WTC11 (cell line): ENCODE measurements around the gene PTPRN2. TPM values are rescaled to one million over a fixed set of nuclear protein-coding genes. Genes with fewer than 3 reads are reported as not detected.

Experiments
- ATAC-seq: fragments of 200-7000 bp; cut with Tn5 transposase; 2 replicates; pipeline ENCODE4 v1.10.0; 2021; ENCODE audit warnings: mild to moderate bottlenecking, moderate library complexity
- CTCF ChIA-PET: fragments of 300-600 bp; sonication (Branson Sonifier 250); formaldehyde crosslinking; loops from one replicate; lab custom pipeline; 2021; ENCODE audit warnings: antibody characterized with exemption; lab: Charles Lee
- POLR2A ChIA-PET: fragments of 350-600 bp; sonication (Branson Sonifier 250); formaldehyde crosslinking; loops from one replicate; lab custom pipeline; 2021; ENCODE audit warnings: antibody characterized with exemption; lab: Charles Lee
- DNase-seq: peaks from one replicate; pipeline ENCODE4 v3.0.0; 2021; ENCODE audit warnings: low spot score
- H3K27ac Mint-ChIP-seq: 2 replicates; pipeline ENCODE4 v1.8.0; 2021; ENCODE audit warnings: mixed read lengths
- H3K27me3 Mint-ChIP-seq: 2 replicates; pipeline ENCODE4 v1.8.0; 2021; ENCODE audit warnings: low read depth, mild to moderate bottlenecking, moderate library complexity, mixed read lengths
- H3K36me3 Mint-ChIP-seq: 2 replicates; pipeline ENCODE4 v1.8.0; 2021; ENCODE audit warnings: mixed read lengths
- H3K4me1 Mint-ChIP-seq: 2 replicates; pipeline ENCODE4 v1.8.0; 2022; ENCODE audit warnings: mixed read lengths
- H3K4me3 Mint-ChIP-seq: 2 replicates; pipeline ENCODE4 v1.8.0; 2021; ENCODE audit warnings: mild to moderate bottlenecking, moderate library complexity, mixed read lengths
- H3K9me3 Mint-ChIP-seq: 2 replicates; pipeline ENCODE4 v1.8.0; 2021; ENCODE audit warnings: mixed read lengths
- ARID4B ChIP-seq: sonication (generic); formaldehyde crosslinking; IDR thresholded peaks from 2 replicates; pipeline ENCODE4 v1.8.0; 2023; ENCODE audit warnings: missing genetic modification reagents, mild to moderate bottlenecking, borderline replicate concordance
- ATF2 ChIP-seq: sonication (generic); formaldehyde crosslinking; IDR thresholded peaks from 2 replicates; pipeline ENCODE4 v1.8.1; 2022; ENCODE audit warnings: low read depth, missing genetic modification reagents, borderline replicate concordance
- CBFB ChIP-seq: sonication (generic); formaldehyde crosslinking; IDR thresholded peaks from 2 replicates; pipeline ENCODE4 v1.8.1; 2022; ENCODE audit warnings: mild to moderate bottlenecking, low read depth, missing genetic modification reagents
- CREB1 ChIP-seq: sonication (generic); formaldehyde crosslinking; IDR thresholded peaks from 2 replicates; pipeline ENCODE4 v1.8.0; 2023; ENCODE audit warnings: mild to moderate bottlenecking, missing genetic modification reagents
- ETV6 ChIP-seq: sonication (generic); formaldehyde crosslinking; IDR thresholded peaks from 2 replicates; pipeline ENCODE4 v1.8.1; 2022; ENCODE audit warnings: mild to moderate bottlenecking, missing genetic modification reagents
- FOXJ3 ChIP-seq: sonication (generic); formaldehyde crosslinking; IDR thresholded peaks from 2 replicates; pipeline ENCODE4 v1.9.0; 2021; ENCODE audit warnings: missing genetic modification reagents, mild to moderate bottlenecking, borderline replicate concordance
- GRHL2 ChIP-seq: fragments of 250-450 bp; sonication (Bioruptor Pico); IDR thresholded peaks from 2 replicates; pipeline ENCODE4 v1.8.0; 2022; ENCODE audit warnings: mild to moderate bottlenecking, moderate library complexity; ENCODE audit not compliant: insufficient replicate concordance, severe bottlenecking
- HMGXB4 ChIP-seq: sonication (generic); formaldehyde crosslinking; IDR thresholded peaks from 2 replicates; pipeline ENCODE4 v1.8.1; 2023; ENCODE audit warnings: mild to moderate bottlenecking, moderate library complexity, missing genetic modification reagents
- IRF2 ChIP-seq: sonication (generic); formaldehyde crosslinking; IDR thresholded peaks from 2 replicates; pipeline ENCODE4 v1.8.0; 2022; ENCODE audit warnings: low read depth, missing genetic modification reagents, borderline replicate concordance
- JUN ChIP-seq: sonication (generic); formaldehyde crosslinking; IDR thresholded peaks from 2 replicates; pipeline ENCODE4 v1.8.0; 2023; ENCODE audit warnings: mild to moderate bottlenecking, missing genetic modification reagents
- NFYB ChIP-seq: sonication (generic); formaldehyde crosslinking; conservative IDR thresholded peaks from 2 replicates; pipeline ENCODE4 v1.8.0; 2022; ENCODE audit warnings: low read depth, missing genetic modification reagents
- NR3C1 ChIP-seq: sonication (generic); formaldehyde crosslinking; conservative IDR thresholded peaks from 2 replicates; pipeline ENCODE4 v1.8.1; 2023; ENCODE audit warnings: low read depth, mild to moderate bottlenecking, missing genetic modification reagents
- PRDM15 ChIP-seq: sonication (generic); formaldehyde crosslinking; IDR thresholded peaks from 2 replicates; pipeline ENCODE4 v1.8.0; 2022; ENCODE audit warnings: missing genetic modification reagents
- PRRX2 ChIP-seq: fragments of 250-450 bp; sonication (Bioruptor Pico); IDR thresholded peaks from 2 replicates; pipeline ENCODE4 v1.8.0; 2021; ENCODE audit warnings: mild to moderate bottlenecking
- RELA ChIP-seq: sonication (generic); formaldehyde crosslinking; IDR thresholded peaks from 2 replicates; pipeline ENCODE4 v1.8.1; 2022; ENCODE audit warnings: missing genetic modification reagents, mild to moderate bottlenecking, borderline replicate concordance
- ZBTB43 ChIP-seq: sonication (generic); formaldehyde crosslinking; IDR thresholded peaks from 2 replicates; pipeline ENCODE4 v1.8.1; 2023; ENCODE audit warnings: mild to moderate bottlenecking, missing genetic modification reagents
- total RNA-seq: library from RNA; stranded (reverse); gene quantifications from 3 replicates; pipeline ENCODE4 v1.2.3, GENCODE V29; 2021
- TF ChIP-seq, protein P1 (sequence below): sonication (generic); formaldehyde crosslinking; IDR thresholded peaks from 2 replicates; pipeline ENCODE4 v1.8.0; 2023; ENCODE audit warnings: missing genetic modification reagents
- TF ChIP-seq, protein P2 (sequence below): sonication (generic); formaldehyde crosslinking; IDR thresholded peaks from 2 replicates; pipeline ENCODE4 v1.8.0; 2022; ENCODE audit warnings: mild to moderate bottlenecking, missing genetic modification reagents

PTPRN2 gene
- total RNA-seq, 1 experiment from 2014 or later = 4.7 TPM

DNA sequence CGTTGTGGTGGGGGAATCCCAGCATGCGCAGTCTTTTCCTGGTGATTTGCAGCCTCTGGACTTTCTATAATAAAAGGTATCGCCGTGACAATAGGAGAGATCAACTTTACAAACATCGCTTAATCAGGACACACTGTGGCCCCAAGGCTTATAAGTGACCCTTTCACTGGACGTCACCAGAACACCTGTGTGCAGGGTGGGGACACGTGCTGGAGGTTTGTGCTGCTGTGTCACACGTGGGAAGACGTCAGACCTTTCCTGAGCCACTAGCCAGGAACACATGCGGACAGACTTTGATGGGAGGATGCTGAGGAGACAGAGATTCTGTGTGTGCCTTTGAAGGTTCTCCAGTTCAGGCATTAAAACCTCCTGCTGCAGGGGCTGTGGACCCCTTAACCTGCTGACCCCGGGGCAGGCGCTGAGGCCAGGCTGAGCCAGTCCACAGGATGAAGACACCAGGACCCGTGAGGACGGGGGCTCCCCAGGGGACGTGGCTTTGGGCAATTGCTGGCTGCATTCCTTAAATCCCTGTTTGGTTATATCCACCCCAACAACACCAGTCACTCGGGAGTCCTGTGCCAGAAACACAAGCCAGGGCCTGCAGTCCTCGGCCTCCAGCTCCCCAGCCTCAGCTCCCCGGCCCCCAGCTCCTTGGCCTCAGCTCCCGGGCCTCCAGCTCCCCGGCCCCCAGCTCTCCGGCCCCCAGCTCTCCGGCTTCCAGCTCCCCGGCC is 183.4 kb downstream of the PTPRN2 start (continued):
- TF ChIP-seq ARID4B (CRISPR knock-in tag) (no peak), GRHL2 (CRISPR knock-in tag) (no peak), JUN (CRISPR knock-in tag) (no peak), ATF2 (CRISPR knock-in tag) (no peak), IRF2 (CRISPR knock-in tag) (no peak), CBFB (CRISPR knock-in tag) (no peak), ZBTB43 (CRISPR knock-in tag) (no peak), PRRX2 (CRISPR knock-in tag) (no peak), ETV6 (CRISPR knock-in tag) (no peak)
- TF ChIP-seq, all 79 proteins: peak for 0

GRCh38 chr7:158403013-158403821 is 184.4 kb downstream of the PTPRN2 start:
- H3K27me3 Mint-ChIP-seq = no peaks in the 10 kb centered on the region
- DNase-seq (no peak), ATAC-seq (no peak)
- peaks cover 11% of the 10 kb centered on the region for H3K4me1 Mint-ChIP-seq
- CTCF ChIA-PET = interaction anchor here (0.6 kb wide), 1 partner anchor 8 kb away, joined by 3 read pairs; no protein-coding TSS in a partner anchor
- H3K36me3 Mint-ChIP-seq = peaks cover 7% of the 10 kb centered on the region
- H3K9me3 Mint-ChIP-seq = peaks cover 17% of the 10 kb centered on the region
- no peak overlapping the region for H3K4me3 Mint-ChIP-seq
- TF ChIP-seq, protein P1, sequence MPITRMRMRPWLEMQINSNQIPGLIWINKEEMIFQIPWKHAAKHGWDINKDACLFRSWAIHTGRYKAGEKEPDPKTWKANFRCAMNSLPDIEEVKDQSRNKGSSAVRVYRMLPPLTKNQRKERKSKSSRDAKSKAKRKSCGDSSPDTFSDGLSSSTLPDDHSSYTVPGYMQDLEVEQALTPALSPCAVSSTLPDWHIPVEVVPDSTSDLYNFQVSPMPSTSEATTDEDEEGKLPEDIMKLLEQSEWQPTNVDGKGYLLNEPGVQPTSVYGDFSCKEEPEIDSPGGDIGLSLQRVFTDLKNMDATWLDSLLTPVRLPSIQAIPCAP = no peak
- no peak for TF ChIP-seq NR3C1 (CRISPR knock-in tag)
- no peak for TF ChIP-seq CREB1 (CRISPR knock-in tag)
- TF ChIP-seq, protein P2, sequence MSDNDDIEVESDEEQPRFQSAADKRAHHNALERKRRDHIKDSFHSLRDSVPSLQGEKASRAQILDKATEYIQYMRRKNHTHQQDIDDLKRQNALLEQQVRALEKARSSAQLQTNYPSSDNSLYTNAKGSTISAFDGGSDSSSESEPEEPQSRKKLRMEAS (CRISPR knock-in tag) = no peak
- TF ChIP-seq PRDM15 (CRISPR knock-in tag) = no peak
- TF ChIP-seq HMGXB4 (CRISPR knock-in tag) = no peak
- TF ChIP-seq RELA (CRISPR knock-in tag) = no peak
- TF ChIP-seq NFYB = no peak
- no peak for TF ChIP-seq FOXJ3 (CRISPR knock-in tag)
- H3K27ac Mint-ChIP-seq = no peak overlapping the region
- POLR2A ChIA-PET = no interaction called here
